ENCODE data around the gene DYNC2LI1.

DYNC2LI1 gene

DNA sequence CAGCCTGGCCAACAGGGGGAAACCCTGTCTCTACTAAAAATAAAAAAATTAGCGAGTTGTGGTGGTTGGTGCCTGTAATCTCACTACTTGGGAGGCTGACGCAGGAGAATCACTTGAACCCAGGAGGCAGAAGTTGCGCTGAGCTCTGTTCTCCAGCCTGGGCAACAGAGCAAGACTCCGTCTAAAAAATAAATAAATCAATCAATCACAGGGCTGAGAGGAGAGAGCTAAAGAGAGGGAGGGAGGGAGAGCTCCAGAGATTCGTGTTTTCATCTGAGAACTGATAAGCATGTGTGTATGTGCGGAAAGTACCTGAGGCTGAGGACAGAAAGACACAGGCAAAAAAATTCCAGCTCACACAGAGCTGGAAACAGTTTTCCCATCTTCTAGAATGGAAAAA lies 37.2 kb upstream of the DYNC2LI1 start:
- TF ChIP-seq ZFX (IDR thresholded peaks at IDR 0.05; ENCODE audit: borderline replicate concordance): no peak
- H3K27ac ChIP-seq: no peak overlapping the region

- TF ChIP-seq ZFX (IDR thresholded peaks at IDR 0.05; ENCODE audit: borderline replicate concordance) (no peak), CTCF (IDR thresholded peaks at IDR 0.05) (no peak)
- H3K27ac ChIP-seq: no peak overlapping the region
These were observed 36.6 kb upstream of the DYNC2LI1 start for GRCh38 chr2:43737097-43737854.

DNA sequence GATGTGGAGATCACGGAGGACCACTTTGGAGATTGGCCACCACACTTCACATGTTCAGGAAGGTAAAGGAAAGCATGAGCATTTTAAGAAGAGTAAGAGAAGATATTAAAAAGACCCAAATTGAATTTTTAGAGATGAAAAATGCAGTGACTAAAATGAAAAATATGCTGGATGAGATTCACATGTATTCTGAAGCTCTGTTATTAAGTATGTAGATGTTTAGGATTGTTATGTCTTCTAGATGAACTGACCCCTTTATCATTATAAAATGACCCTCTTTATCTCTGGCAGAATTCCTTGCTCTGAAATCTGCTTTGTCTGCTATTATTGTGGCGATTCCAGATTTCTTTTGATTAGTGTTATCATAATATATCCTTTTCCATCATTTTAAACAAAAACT lies 36.0 kb upstream of the DYNC2LI1 start:
- H3K27ac ChIP-seq: no peak overlapping the region
- TF ChIP-seq ZFX (IDR thresholded peaks at IDR 0.05; ENCODE audit: borderline replicate concordance): no peak
- no peak for TF ChIP-seq CTCF (IDR thresholded peaks at IDR 0.05)

DNA sequence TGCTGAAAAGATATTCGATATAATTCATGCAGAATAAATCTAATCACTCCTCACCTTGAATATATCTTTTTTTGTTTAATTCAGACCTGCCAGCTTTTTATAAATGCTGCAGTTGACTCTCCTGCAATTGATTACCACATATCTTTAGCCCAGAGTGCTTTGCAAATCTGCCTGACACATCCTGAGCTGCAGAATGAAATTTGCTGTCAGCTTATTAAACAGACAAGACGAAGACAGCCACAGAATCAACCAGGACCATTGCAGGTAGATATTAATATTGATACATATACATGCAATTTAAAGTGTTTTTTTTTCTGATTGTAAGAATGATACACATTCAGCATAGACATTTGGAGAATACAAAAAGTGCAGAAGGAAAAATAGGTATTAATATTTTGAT lies 35.6 kb upstream of the DYNC2LI1 start:
- no peak overlapping the region for H3K27ac ChIP-seq
- TF ChIP-seq CTCF (IDR thresholded peaks at IDR 0.05) (no peak), ZFX (IDR thresholded peaks at IDR 0.05; ENCODE audit: borderline replicate concordance) (no peak)

DNA sequence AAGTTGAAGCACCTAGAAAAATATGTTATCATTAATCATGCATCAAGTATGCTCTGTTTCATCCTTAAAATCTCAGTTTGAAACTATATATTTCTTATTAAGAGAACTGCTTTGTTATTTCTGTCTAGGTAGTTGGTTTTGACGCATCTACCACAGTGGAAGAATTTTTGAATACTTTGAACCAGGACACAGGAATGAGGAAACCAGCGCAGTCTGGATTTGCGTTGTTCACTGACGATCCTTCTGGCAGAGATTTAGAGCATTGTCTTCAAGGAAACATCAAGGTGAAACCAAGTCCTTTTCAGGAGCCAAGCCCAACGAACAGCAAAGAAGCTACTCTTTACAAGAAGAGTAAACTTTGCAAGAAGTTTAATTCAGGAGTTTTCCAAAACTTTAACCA lies 30.1 kb upstream of the DYNC2LI1 start:
- no peak for TF ChIP-seq CTCF (IDR thresholded peaks at IDR 0.05)
- TF ChIP-seq ZFX (IDR thresholded peaks at IDR 0.05; ENCODE audit: borderline replicate concordance): no peak
- H3K27ac ChIP-seq: no peak overlapping the region

DNA sequence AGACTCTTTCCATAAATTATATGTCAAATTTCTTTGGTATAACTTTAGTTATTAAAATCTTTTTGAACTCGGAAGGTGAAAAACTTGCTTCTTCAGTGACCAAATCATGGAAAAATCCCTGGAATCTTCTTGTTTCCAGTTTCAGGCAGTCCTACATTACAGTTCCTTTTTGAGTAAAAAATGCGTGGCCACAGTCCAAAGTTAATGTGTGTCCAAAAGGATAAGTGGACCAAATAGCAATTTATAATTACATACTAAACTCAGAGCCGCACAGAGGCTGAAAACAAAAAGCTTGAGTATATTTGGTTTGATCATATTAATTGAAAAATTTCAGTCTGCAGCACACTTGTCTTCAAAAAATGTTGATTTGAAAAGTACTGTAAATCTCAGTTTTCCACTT lies 28.4 kb upstream of the DYNC2LI1 start:
- TF ChIP-seq ZFX (IDR thresholded peaks at IDR 0.05; ENCODE audit: borderline replicate concordance) (no peak), CTCF (IDR thresholded peaks at IDR 0.05) (no peak)
- H3K27ac ChIP-seq: no peak overlapping the region

DNA sequence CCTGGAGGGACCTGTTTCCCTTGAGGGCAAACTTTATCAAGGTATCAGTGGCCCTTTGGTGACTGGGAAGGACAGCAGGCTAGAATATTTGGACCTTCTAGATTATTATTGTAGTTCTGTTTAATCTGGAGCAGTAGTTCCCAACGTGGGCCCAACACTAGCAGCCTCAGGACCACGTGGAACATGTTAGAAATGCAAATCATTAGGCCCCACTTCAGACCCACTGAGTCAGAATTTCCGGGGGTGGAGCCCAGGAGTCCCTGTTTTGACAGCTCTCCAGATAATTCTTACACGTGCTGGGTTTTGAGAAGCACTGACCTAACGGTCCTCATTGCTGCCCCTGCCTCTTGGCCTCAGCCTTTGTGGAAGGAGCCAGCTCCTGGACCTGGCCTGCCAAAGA lies 25.5 kb upstream of the DYNC2LI1 start:
- no peak overlapping the region for H3K27ac ChIP-seq
- no peak for TF ChIP-seq CTCF (IDR thresholded peaks at IDR 0.05)
- TF ChIP-seq ZFX (IDR thresholded peaks at IDR 0.05; ENCODE audit: borderline replicate concordance): no peak

GRCh38 chr2:43749583-43749982 lies 24.3 kb upstream of the DYNC2LI1 start:
- no peak overlapping the region for H3K27ac ChIP-seq
- TF ChIP-seq ZFX (IDR thresholded peaks at IDR 0.05; ENCODE audit: borderline replicate concordance): no peak
- TF ChIP-seq CTCF (IDR thresholded peaks at IDR 0.05): no peak

All from 22Rv1 (cell line).